GM19324 (cell line): ENCODE results near the gene RAB26.

Source experiments
- ATAC-seq: cut with Tn5 transposase; IDR thresholded peaks from one replicate; pipeline ENCODE4 v1.9.1; 2021; ENCODE audit warnings: mild to moderate bottlenecking, moderate library complexity; ENCODE audit not compliant: unreplicated experiment, low FRiP score

The RAB26 gene

GRCh38 chr16:2135770-2136490 is 12.5 kb upstream of the RAB26 start, which contains the start of gene PKD1:
Gene PKD1, minus strand, starts transcription at chr16:2135898. Its CDS starts 209 bp downstream, at chr16:2135689.
- peak; percentile 51 for ATAC-seq

- no peak for ATAC-seq
Measured at GRCh38 chr16:2142942-2143877, 5.2 kb upstream of the RAB26 start.

- ATAC-seq, result no peak
Measured at GRCh38 chr16:2143878-2144485, 4.4 kb upstream of the RAB26 start.

GRCh38 chr16:2145843-2146242 is 2.6 kb upstream of the RAB26 start:
- ATAC-seq, result no peak

GRCh38 chr16:2147378-2147777 is 1.0 kb upstream of the RAB26 start:
- no peak for ATAC-seq

- no peak for ATAC-seq
Measured at GRCh38 chr16:2148714-2149629, 547 bp downstream of the RAB26 start.

GRCh38 chr16:2149630-2150417 is 1.4 kb downstream of the RAB26 start:
- no peak for ATAC-seq

- no peak for ATAC-seq
Measured at GRCh38 chr16:2150418-2151187, 2.2 kb downstream of the RAB26 start.

GRCh38 chr16:2151188-2152091 is 3.0 kb downstream of the RAB26 start:
- ATAC-seq, result no peak

- no peak for ATAC-seq
Measured at GRCh38 chr16:2152695-2153506, 4.5 kb downstream of the RAB26 start.

- ATAC-seq, result no peak
Measured at GRCh38 chr16:2154533-2155090, 6.2 kb downstream of the RAB26 start.

GRCh38 chr16:2155091-2155950 is 6.9 kb downstream of the RAB26 start, which contains the start of gene TRAF7:
Gene TRAF7, plus strand, starts transcription at chr16:2155782. Its CDS starts 8,139 bp downstream, at chr16:2163921.
- ATAC-seq, result peak; percentile 89

GRCh38 chr16:2155977-2156848 is 7.8 kb downstream of the RAB26 start:
- ATAC-seq, result no peak

GRCh38 chr16:2156849-2157224 is 8.4 kb downstream of the RAB26 start:
- no peak for ATAC-seq
